ENCODE results near the gene RNF41.
"Not testable (repeated sequence)": the region's sequence is repeated elsewhere in the genome, so short reads cannot be mapped to it uniquely, and the experiment has no call there.

Gene RNF41

DNA sequence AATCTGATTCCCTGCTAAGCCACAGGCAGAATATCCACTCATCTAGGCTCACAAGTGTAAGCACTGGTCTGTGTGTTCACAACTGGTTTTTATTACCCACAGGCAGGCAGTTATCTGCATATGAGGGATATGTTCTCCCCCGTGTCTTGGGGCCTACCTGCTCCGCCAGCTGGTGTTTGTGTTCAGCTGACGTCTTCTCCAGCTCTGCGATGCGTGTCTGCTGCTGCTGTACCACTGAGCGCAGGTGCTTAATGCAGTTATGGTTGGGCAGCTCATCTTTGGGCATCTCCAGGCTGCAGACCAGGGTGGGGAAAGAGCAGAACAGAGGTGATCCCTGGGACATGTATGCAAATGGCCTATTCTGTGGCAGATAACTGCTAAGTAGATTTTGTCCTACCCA lies 13.7 kb downstream of the RNF41 start:
- no peak for DNase-seq (ENCODE audit: low spot score)

GRCh38 chr12:56206452-56207166 lies 15.1 kb downstream of the RNF41 start:
- DNase-seq (ENCODE audit: low spot score), result peak; percentile 80

- no peak for DNase-seq (ENCODE audit: low spot score)
Observed at GRCh38 chr12:56205445-56205844, 16.3 kb downstream of the RNF41 start.

DNA sequence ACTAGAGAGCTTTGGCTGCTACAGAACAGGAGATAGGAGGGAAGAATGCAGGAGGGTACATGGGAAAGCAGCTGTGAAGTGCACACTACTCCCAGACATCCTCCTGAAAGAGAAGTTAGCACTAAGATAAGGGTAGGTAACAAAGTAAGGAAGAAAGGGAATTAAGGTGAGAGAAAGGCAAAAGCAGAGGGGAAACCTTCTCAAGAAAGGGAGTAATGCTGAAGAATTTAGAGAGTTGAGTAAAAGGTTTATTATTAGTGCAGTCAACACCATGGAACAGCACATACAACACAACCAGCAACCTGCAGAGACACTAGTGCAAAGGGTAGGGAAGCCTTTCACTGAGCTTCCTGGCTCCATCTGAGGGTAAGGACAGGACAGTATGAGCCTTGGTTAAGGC lies 17.4 kb downstream of the RNF41 start:
- no peak for DNase-seq (ENCODE audit: low spot score)

GRCh38 chr12:56202838-56203237 lies 18.9 kb downstream of the RNF41 start:
- DNase-seq (ENCODE audit: low spot score), result no peak

- no peak for DNase-seq (ENCODE audit: low spot score)
Observed at GRCh38 chr12:56202366-56202765, 19.4 kb downstream of the RNF41 start.

DNA sequence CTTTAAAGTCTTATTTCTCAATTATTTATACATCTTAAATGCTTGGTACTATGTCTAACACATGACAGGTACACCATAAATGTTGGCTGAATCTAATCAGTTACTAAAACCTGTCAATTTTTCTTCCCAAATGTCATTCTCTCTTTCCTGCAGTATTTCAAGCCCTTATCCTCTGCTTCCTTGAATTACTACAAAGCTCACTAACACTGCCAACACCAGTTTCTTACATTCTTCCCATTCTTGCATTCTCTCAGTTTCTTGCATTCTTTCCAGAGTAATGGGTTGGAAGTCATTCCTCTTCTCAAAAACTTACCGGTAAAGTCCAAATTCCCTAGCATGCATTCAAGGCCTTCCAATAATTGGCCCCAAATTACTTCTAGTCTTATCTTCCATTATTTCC lies 22.9 kb downstream of the RNF41 start:
- DNase-seq (ENCODE audit: low spot score), result no peak

DNA sequence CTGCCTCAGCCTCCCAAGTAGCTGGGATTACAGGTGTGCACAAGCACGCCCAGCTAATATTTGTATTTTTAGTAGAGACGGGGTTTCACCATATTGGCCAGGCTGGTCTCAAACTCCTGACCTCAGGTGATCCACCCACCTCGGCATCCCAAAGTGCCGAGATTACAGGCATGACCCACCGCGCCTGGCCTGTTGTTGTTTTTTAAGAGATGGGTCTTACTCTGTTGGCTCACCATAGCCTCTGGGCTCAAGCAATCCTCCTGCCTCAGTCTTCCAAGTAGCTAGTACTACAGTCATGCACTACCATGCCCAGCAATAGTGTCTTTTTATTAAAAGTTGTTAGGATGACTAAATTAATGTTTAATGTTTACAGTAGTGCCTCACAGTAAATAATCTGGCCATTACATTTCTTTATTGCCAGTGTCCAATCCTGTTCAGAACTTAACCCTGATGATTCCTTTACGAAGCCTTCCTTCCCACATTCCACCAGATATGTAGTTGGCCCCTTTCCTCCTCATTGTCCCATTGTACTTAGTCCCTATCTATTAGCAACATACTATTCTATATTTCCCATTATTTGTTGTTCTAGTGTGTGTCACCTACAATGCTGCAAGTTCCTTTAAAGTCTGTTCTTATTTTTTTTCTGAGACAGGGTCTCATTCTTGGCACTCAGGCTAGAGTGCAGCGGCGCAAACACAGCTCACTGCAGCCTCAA lies 23.6 kb downstream of the RNF41 start:
- DNase-seq (ENCODE audit: low spot score), result no peak

DNA sequence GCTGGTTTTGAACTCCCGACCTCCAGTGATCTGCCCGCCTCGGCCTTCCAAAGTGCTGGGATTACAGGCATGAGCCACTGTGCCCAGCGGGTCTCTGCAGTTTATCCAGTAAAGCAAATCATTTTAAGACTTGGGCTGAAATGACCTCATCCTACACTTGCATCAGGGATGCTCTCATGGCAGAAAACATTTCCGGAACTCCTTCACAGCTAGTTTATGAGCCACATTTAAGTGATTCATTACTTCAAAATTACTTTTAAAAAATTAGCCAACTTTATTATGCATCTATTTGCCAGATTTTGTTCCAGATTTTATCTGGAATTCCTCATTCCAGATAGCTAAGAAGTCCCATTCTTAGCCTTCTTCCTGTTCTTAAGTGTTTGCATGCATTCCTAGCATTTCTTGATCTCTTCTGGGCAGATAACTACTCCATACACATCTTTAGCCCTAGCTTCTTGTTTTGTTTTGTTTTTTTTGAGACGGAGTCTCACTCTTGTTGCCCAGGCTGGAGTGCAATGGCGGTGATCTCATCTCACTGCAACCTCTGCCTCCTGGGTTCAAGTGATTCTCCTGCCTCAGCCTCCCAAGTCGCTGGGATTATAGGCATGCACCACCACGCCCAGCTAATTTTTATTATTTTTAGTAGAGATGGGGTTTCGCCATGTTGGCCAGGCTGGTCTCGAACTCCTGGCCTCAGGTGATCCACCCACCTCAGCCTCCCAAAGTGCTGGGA lies 24.7 kb downstream of the RNF41 start:
- DNase-seq (ENCODE audit: low spot score), result not testable (repeated sequence)

GRCh38 chr12:56193025-56193578 lies 28.6 kb downstream of the RNF41 start:
- peak; percentile 65 for DNase-seq (ENCODE audit: low spot score)

GRCh38 chr12:56192582-56192981 lies 29.1 kb downstream of the RNF41 start:
- no peak for DNase-seq (ENCODE audit: low spot score)

GRCh38 chr12:56190695-56191155 lies 31.0 kb downstream of the RNF41 start:
- no peak for DNase-seq (ENCODE audit: low spot score)

DNA sequence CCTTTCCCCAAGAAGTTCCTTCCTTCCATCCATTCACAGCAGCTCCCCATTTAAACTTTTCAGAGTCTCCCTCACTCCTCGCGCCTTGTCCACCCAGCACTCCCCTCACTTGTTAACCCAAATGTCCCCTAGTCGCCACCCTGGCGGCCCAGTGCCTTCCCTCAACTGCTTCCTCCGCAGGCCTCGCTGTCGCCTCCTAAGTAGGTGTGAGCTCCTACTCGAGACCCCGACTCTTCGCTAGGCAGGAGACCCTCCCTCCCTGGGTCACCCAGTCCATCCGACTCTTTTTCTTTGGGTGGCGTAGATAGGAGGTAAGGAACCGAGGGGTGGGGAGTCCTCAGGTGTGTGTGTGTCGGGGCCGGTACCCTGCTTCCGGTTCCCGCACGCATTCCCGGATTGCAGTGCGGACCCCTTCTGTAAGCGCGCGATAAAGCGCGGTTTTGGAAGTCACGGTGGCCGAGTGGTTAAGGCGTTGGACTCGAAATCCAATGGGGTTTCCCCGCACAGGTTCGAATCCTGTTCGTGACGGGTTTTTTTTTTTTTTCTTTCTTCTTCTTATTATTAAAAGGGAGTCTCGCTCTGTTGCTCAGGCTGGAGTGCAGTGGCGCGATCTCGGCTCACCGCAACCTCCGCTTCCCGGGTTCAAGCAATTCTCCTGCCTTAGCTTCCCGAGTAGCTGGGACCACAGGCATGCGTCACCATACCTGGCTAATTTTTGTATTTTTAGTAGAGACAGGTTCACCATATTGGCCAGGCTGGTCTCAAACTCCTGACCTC lies 31.6 kb downstream of the RNF41 start:
- peak; percentile 87 for DNase-seq (ENCODE audit: low spot score)

DNA sequence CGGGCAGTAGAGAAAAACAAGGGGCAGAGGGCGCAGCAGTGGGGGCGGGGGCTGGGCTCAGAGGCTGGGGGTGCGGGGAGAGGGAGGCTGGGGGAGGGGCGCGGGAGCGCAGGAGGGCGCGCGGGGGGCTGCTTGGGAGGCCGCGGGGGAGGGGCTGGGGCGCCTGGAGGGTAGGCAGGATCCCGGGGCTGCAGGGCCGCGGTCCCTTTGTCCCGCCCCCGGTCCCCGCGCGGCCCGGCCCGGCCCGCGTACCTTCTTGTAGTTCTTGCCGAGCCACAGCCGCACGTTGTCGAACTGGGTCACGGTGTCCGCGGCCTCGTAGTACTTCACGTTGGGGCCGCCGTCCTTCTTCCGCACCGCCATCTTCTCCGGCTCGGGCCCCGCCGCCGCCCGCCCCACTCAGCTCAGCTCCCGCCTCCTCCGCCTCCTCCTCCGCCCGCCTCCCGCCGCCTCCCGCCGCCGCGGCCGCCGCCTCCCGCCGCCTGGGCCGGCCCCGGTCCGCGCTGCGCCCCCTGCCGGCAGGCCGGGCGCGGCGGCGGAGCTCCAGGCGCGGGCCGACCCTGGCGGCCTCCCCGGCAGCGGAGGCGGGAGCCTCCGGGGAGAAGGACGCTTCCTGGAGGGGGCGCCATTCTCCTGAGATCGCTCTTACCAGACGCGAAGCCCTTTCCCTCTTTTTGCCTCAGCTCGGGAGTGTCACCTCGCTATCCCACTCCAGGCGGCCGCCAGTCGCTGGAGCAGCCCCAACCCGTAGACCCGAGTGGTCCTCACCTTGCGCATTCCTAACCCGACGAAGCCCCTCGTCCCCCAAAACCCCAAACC lies 32.4 kb downstream of the RNF41 start, which contains the start of gene SMARCC2:
Gene SMARCC2 (minus strand): TSS at position 385 of the 819 bp plus-strand sequence. CDS start 22 bp downstream, at position 363.
- DNase-seq (ENCODE audit: low spot score), result peak; percentile 97

DNA sequence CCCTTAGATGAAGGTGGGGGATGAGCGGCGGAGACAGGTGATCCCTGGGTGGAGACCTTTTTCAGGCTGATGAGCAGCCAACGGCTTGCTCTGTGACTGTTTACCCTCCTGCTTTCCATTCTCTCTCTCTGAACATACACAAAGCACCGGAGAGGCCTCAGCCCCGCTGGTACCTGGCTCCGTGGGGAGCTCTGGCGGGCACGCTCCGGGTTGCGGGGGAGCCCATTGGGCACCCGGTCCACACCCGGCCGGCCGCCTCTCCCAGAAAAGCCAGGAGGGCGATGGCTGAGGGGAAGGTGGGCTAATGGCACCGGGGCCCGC lies 33.0 kb downstream of the RNF41 start:
- DNase-seq (ENCODE audit: low spot score), result no peak

GRCh38 chr12:56188131-56188777 lies 33.5 kb downstream of the RNF41 start:
- DNase-seq (ENCODE audit: low spot score), result no peak

DNA sequence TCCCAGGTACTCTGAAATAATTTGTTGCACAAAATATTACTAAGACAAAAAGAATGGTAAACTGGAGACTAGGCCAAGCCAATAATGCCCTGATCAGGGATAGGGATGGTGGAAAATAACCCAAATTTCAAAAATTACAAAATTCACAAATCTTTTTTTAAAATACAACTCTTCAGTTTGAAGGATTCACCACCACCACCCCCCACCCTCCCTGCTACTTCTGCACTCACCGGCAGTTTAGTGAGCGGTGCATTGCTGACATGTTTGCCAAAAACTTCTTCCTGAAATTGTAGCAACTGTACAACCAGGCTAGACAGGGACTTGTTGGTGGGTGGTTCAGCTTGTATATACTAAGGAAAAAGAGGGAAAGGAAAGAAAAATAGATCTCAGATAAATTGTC lies 34.8 kb downstream of the RNF41 start:
- DNase-seq (ENCODE audit: low spot score), result no peak

- DNase-seq (ENCODE audit: low spot score), result no peak
Observed at GRCh38 chr12:56178347-56178746, 43.4 kb downstream of the RNF41 start.

- DNase-seq (ENCODE audit: low spot score), result no peak
Observed at GRCh38 chr12:56172839-56173238, 48.9 kb downstream of the RNF41 start.

- DNase-seq (ENCODE audit: low spot score), result no peak
Observed at GRCh38 chr12:56169229-56169759, 52.4 kb downstream of the RNF41 start.
